Astrocyte of the cerebellum (primary cell): ENCODE results near the gene NUP54.

Source experiments
- DNase-seq: peaks from one replicate; pipeline ENCODE4 v3.0.0-alpha.2; 2011; ENCODE audit warnings: low read depth
- H3K4me3 ChIP-seq: 2 replicates; pipeline ENCODE4 v1.5.1; 2011; ENCODE audit warnings: mild to moderate bottlenecking, low read depth, low read length, moderate library complexity
- CTCF ChIP-seq: IDR thresholded peaks from 2 replicates; pipeline ENCODE4 v1.5.1; 2012; ENCODE audit warnings: low read length, low read depth, moderate library complexity, mild to moderate bottlenecking; ENCODE audit errors: missing control alignments
- in situ Hi-C: cut with HindIII; loops from 2 replicates; pipeline ENCODE4 v1.10.0; 2017; ENCODE audit warnings: low sequenced_read_pairs

NUP54 gene

GRCh38 chr4:76148142-76148865 lies at the start of gene NUP54:
Gene NUP54, minus strand, starts transcription at chr4:76148397. Its CDS starts 23 bp downstream, at chr4:76148374.
- peak within 1 kb of the TSS; percentile 89 for H3K4me3 ChIP-seq
- in situ Hi-C loops, result no loop called here
- peak; percentile 91 for DNase-seq
- TF ChIP-seq CTCF, result no peak

- H3K4me3 ChIP-seq, result no peak overlapping the region
- no peak for DNase-seq
- TF ChIP-seq CTCF, result no peak
- in situ Hi-C loops, result no loop called here
Measured at GRCh38 chr4:76197031-76197743, 49.0 kb upstream of the NUP54 start.

- TF ChIP-seq CTCF, result no peak
- in situ Hi-C loops, result no loop called here
- DNase-seq, result no peak
- H3K4me3 ChIP-seq, result no peak overlapping the region
Measured at GRCh38 chr4:76196376-76196775, 48.2 kb upstream of the NUP54 start.

DNA sequence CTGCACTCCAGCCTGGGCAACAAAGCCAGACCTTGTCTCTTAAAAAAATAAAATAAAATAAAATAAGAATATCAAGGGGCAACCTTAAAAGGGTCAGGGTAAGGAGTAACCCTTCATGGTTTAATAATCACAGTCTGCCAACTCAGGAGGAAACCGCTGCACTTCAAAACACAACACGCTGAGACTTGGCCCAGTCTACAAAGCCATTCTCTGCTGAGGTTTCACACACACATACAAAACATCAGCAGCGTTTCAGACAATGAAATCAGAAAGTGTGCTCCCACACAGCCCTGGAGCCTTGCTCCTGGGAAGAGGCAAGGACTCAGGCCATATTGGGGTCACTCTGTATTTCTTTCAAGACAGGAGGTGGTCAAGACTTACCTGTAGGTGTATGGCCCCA lies 47.1 kb upstream of the NUP54 start:
- DNase-seq, result peak; percentile 74
- H3K4me3 ChIP-seq, result no peak overlapping the region
- TF ChIP-seq CTCF, result no peak
- in situ Hi-C loops, result no loop called here

- no peak for TF ChIP-seq CTCF
- no peak for DNase-seq
- in situ Hi-C loops, result no loop called here
Measured at GRCh38 chr4:76194325-76194724, 46.1 kb upstream of the NUP54 start.

GRCh38 chr4:76192236-76192635 lies 44.0 kb upstream of the NUP54 start:
- in situ Hi-C loops, result no loop called here
- DNase-seq, result no peak
- TF ChIP-seq CTCF, result no peak

More at GRCh38 chr4:76194325-76194724, 46.1 kb upstream of the NUP54 start:
- H3K4me3 ChIP-seq, result no peak overlapping the region

More at GRCh38 chr4:76192236-76192635, 44.0 kb upstream of the NUP54 start:
- no peak overlapping the region for H3K4me3 ChIP-seq
